Small intestine (tissue), 7 donors: ENCODE measurements around the gene MAT2B. TPM values are rescaled to one million over a fixed set of nuclear protein-coding genes. Genes with fewer than 3 reads are reported as not detected.

ENCODE experiments used
- DNase-seq, 2 donors: peaks; one replicate each; pipeline versions ENCODE4 v3.0.0 to v3.0.0-alpha.2; 2013
- FAIRE-seq: peaks from 2 replicates; lab custom pipeline; 2012; peaks lifted over from hg19 to GRCh38; lab: Jason Lieb, UNC
- H3K27ac ChIP-seq, 3 donors: one replicate each; pipeline ENCODE4 v1.5.1; 2013; ENCODE audit warnings: low read length in 2 of 3, mild to moderate bottlenecking in 2 of 3, control low read depth in 1 of 3, inconsistent platforms in 1 of 3, low read depth in 1 of 3, moderate library complexity in 1 of 3
- H3K27me3 ChIP-seq, 3 donors: one replicate each; pipeline ENCODE4 v1.6.1; 2013; ENCODE audit warnings: low read length in 3 of 3, inconsistent platforms in 1 of 3; ENCODE audit not compliant: control insufficient read depth in 3 of 3, insufficient read depth in 3 of 3
- H3K36me3 ChIP-seq, 3 donors: one replicate each; pipeline ENCODE4 v1.6.1; 2013; ENCODE audit warnings: low read length in 3 of 3, inconsistent platforms in 1 of 3, low read depth in 1 of 3, mild to moderate bottlenecking in 1 of 3, moderate library complexity in 1 of 3; ENCODE audit not compliant: control insufficient read depth in 3 of 3, insufficient read depth in 2 of 3
- H3K4me1 ChIP-seq, 3 donors: one replicate each; pipeline ENCODE4 v1.6.1; 2013; ENCODE audit warnings: low read length in 2 of 3, inconsistent platforms in 1 of 3, low read depth in 1 of 3, mild to moderate bottlenecking in 1 of 3, moderate library complexity in 1 of 3; ENCODE audit not compliant: control insufficient read depth in 3 of 3, insufficient read depth in 2 of 3
- H3K4me3 ChIP-seq, 3 donors: one replicate each; pipeline ENCODE4 v1.5.1; 2013; ENCODE audit warnings: low read length in 3 of 3, control low read depth in 1 of 3, inconsistent platforms in 1 of 3, low read depth in 1 of 3, mild to moderate bottlenecking in 1 of 3, moderate library complexity in 1 of 3
- H3K9me3 ChIP-seq, 2 donors: one replicate each; pipeline ENCODE4 v1.6.1; 2013; ENCODE audit warnings: low read depth in 1 of 2, low read length in 1 of 2; ENCODE audit not compliant: control insufficient read depth in 2 of 2, insufficient read depth in 1 of 2
- WGBS, 3 donors: extraction: QIAGEN DNeasy Blood & Tissue Kit; methylation state at CpG; one replicate each; pipeline ENCODE4 v1.1.7; 2013; 5-methylcytosine and 5-hydroxymethylcytosine counted together
- polyA plus RNA-seq, 4 donors: library from polyadenylated mRNA; stranded (reverse) in 3 of 4; unstranded in 1 of 4; fragments of 200-250 nt in 3 of 4; fragments of 120-200 nt in 1 of 4; gene quantifications; one replicate each; pipeline versions ENCODE4 v1.2.1 to v1.2.3, GENCODE V29; 2013
- donor health status: healthy with polysubstance abuse.
- donor health status: control.
- donor health status: control.
- donor health status: Bipolar disorder and iron deficiency.
- donor health status: healthy.

Gene MAT2B
- polyA plus RNA-seq, 4 donors = 71.5 to 110 (median 83.1) TPM

- no peak for FAIRE-seq
- 89 to 94% (median 89%) methylated on average over 4 of the region's 4 CpGs for WGBS, 3 donors
- Histone ChIP-seq H3K4me3 (no peak overlapping the region), H3K27ac (no peak overlapping the region), H3K27me3 (no peaks in the 10 kb centered on the region), H3K4me1 (peaks cover 0 to 6% (median 0%) of the 10 kb centered on the region in 3 donors), H3K36me3 (no peaks in the 10 kb centered on the region), H3K9me3 (no peaks in the 10 kb centered on the region)
- DNase-seq = no peak
These were observed 39.4 kb downstream of the MAT2B start for GRCh38 chr5:163544836-163545235.

- H3K4me1 ChIP-seq = peaks cover 0 to 11% (median 0%) of the 10 kb centered on the region in 3 donors
- no peaks in the 10 kb centered on the region for H3K9me3 ChIP-seq
- FAIRE-seq (no peak), DNase-seq (no peak)
- H3K4me3 ChIP-seq = no peak overlapping the region
- WGBS, 3 donors = 64 to 81% (median 74%) methylated on average over 5 of the region's 5 CpGs
- H3K36me3 ChIP-seq = no peaks in the 10 kb centered on the region
- no peaks in the 10 kb centered on the region for H3K27me3 ChIP-seq
- no peak overlapping the region for H3K27ac ChIP-seq
These were observed 43.2 kb downstream of the MAT2B start for GRCh38 chr5:163548649-163549048.

- H3K4me3 ChIP-seq = no peak overlapping the region
- H3K36me3 ChIP-seq = no peaks in the 10 kb centered on the region
- no peaks in the 10 kb centered on the region for H3K27me3 ChIP-seq
- H3K4me1 ChIP-seq = peaks cover 0 to 11% (median 0%) of the 10 kb centered on the region in 3 donors
- WGBS, 3 donors = 37 to 72% (median 60%) methylated on average over 3 of the region's 3 CpGs
- no peak overlapping the region for H3K27ac ChIP-seq
- no peaks in the 10 kb centered on the region for H3K9me3 ChIP-seq
- DNase-seq = peak; percentile 18 to 61
- no peak for FAIRE-seq
These were observed 45.7 kb downstream of the MAT2B start for GRCh38 chr5:163551156-163551555.

- FAIRE-seq (no peak), DNase-seq (no peak)
- WGBS, 3 donors = 69 to 83% (median 82%) methylated on average over 1 of the region's 1 CpG
- Histone ChIP-seq H3K4me1 (peaks cover 0 to 5% (median 0%) of the 10 kb centered on the region in 3 donors), H3K9me3 (peaks cover 0 to 3% of the 10 kb centered on the region in 2 donors), H3K27me3 (no peaks in the 10 kb centered on the region), H3K4me3 (no peak overlapping the region), H3K27ac (no peak overlapping the region), H3K36me3 (no peaks in the 10 kb centered on the region)
These were observed 47.1 kb downstream of the MAT2B start for GRCh38 chr5:163552536-163552935.

GRCh38 chr5:163561339-163561738 lies 55.9 kb downstream of the MAT2B start:
- H3K9me3 ChIP-seq = peaks cover 0 to 3% of the 10 kb centered on the region in 2 donors
- 87 to 94% (median 89%) methylated on average over 5 of the region's 5 CpGs for WGBS, 3 donors
- peaks cover 0 to 18% (median 2%) of the 10 kb centered on the region in 3 donors for H3K27me3 ChIP-seq
- no peak overlapping the region for H3K4me3 ChIP-seq
- DNase-seq (no peak), FAIRE-seq (no peak)
- H3K36me3 ChIP-seq = no peaks in the 10 kb centered on the region
- H3K4me1 ChIP-seq = peaks cover 0 to 12% (median 2%) of the 10 kb centered on the region in 3 donors
- H3K27ac ChIP-seq = no peak overlapping the region

- 63 to 87% (median 67%) methylated on average over 3 of the region's 3 CpGs for WGBS, 3 donors
- DNase-seq (no peak), FAIRE-seq (no peak)
- Histone ChIP-seq H3K27ac (no peak overlapping the region), H3K4me3 (no peak overlapping the region), H3K9me3 (no peaks in the 10 kb centered on the region), H3K27me3 (peaks cover 0 to 25% (median 2%) of the 10 kb centered on the region in 3 donors), H3K4me1 (peaks cover 0 to 13% (median 3%) of the 10 kb centered on the region in 3 donors), H3K36me3 (no peaks in the 10 kb centered on the region)
These were observed 56.7 kb downstream of the MAT2B start for GRCh38 chr5:163562071-163562470.

GRCh38 chr5:163563112-163563511 lies 57.7 kb downstream of the MAT2B start:
- DNase-seq (no peak), FAIRE-seq (no peak)
- WGBS, 3 donors = 13 to 46% (median 33%) methylated on average over 1 of the region's 1 CpG
- H3K4me3 ChIP-seq = no peak overlapping the region
- no peaks in the 10 kb centered on the region for H3K9me3 ChIP-seq
- H3K27me3 ChIP-seq = peaks cover 0 to 28% (median 2%) of the 10 kb centered on the region in 3 donors
- H3K27ac ChIP-seq = no peak overlapping the region
- peaks cover 2 to 13% (median 3%) of the 10 kb centered on the region in 3 donors for H3K4me1 ChIP-seq
- no peaks in the 10 kb centered on the region for H3K36me3 ChIP-seq

GRCh38 chr5:163563880-163564279 lies 58.5 kb downstream of the MAT2B start:
- Histone ChIP-seq H3K27me3 (peaks cover 0 to 28% (median 2%) of the 10 kb centered on the region in 3 donors), H3K4me1 (peaks cover 2 to 13% (median 3%) of the 10 kb centered on the region in 3 donors), H3K4me3 (no peak overlapping the region), H3K9me3 (no peaks in the 10 kb centered on the region), H3K27ac (no peak overlapping the region), H3K36me3 (no peaks in the 10 kb centered on the region)
- DNase-seq (no peak), FAIRE-seq (no peak)
- WGBS, 3 donors = 74 to 83% (median 75%) methylated on average over 3 of the region's 3 CpGs
